Erythroblast (primary cell): ENCODE data around the gene IGLL1.

Source experiments
- GATA1 ChIP-seq: IDR thresholded peaks from 2 replicates; pipeline ENCODE4 v1.6.1; 2011; ENCODE audit warnings: low read depth, mild to moderate bottlenecking, control low read depth, low read length, moderate library complexity
- POLR2A ChIP-seq: IDR thresholded peaks from 2 replicates; pipeline ENCODE4 v1.6.1; 2011; ENCODE audit warnings: mild to moderate bottlenecking, low read length

DNA sequence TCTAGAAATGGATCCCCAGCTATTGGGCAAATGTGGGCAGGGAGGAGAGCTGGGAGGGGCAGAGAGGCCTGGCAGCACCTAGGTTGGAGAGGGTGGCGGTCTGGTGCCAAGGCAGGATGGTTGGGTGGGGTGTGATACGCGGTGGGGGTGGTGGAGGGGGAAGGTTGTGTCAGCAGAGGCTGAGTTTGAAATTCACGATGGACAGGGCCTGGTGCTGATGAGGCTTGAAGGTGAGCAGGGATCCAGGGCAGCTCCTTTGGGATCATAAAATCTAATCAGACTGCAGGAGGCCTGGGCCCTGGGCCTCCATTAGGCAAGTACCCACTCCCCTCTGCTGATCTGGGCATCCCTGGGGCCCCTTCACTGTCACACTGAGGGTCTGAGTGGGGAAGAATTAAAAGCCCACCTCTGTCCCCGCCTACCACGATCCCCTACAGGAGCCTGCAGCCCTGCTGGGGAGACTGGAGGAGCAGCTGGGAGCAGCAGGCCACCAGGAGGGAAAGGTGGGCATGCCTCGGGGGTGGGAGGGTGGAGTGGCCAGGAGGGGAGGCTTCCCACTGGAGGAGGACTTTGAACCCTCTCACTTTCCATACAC is 24.0 kb downstream of the IGLL1 start:
- TF ChIP-seq POLR2A (no peak), GATA1 (no peak)
